ENCODE data around the gene SPSB1. TPM values are rescaled to one million over a fixed set of nuclear protein-coding genes. Genes with fewer than 3 reads are reported as not detected.

SPSB1 gene
- total RNA-seq, 1 experiment from 2014 or later, result 4.3 TPM

GRCh38 chr1:9284061-9284460 is 8.6 kb upstream of the SPSB1 start (continued):
- TF ChIP-seq PRDM15 (CRISPR knock-in tag; IDR thresholded peaks at IDR 0.05) (no peak), ZSCAN18 (CRISPR knock-in tag; IDR thresholded peaks at IDR 0.05) (no peak), ZNF219 (CRISPR knock-in tag; IDR thresholded peaks at IDR 0.05; ENCODE audit: borderline replicate concordance) (no peak), ZBTB43 (CRISPR knock-in tag; IDR thresholded peaks at IDR 0.05) (no peak), MLX (CRISPR knock-in tag; IDR thresholded peaks at IDR 0.05) (no peak), ZNF232 (CRISPR knock-in tag; IDR thresholded peaks at IDR 0.05) (no peak), E2F5 (CRISPR knock-in tag; IDR thresholded peaks at IDR 0.05) (no peak), MYBL2 (CRISPR knock-in tag; IDR thresholded peaks at IDR 0.05) (no peak)

- Mint-ChIP-seq H3K27ac (no peak overlapping the region), H3K36me3 (peaks cover 4% of the 10 kb centered on the region; the same call in 1 of the 2 replicates), H3K27me3 (ENCODE audit: low read depth) (peaks cover 1% of the 10 kb centered on the region), H3K4me3 (no peak overlapping the region), H3K9me3 (peaks cover 22% of the 10 kb centered on the region), H3K4me1 (0 out of 2 replicates have a peak, but pooled peaks cover 3% of the 10 kb centered on the region)
- TF ChIP-seq ZNF317 (CRISPR knock-in tag; IDR thresholded peaks at IDR 0.05; ENCODE audit: borderline replicate concordance, low read depth), result no peak
- no peak for TF ChIP-seq MXD4 (CRISPR knock-in tag; IDR thresholded peaks at IDR 0.05; ENCODE audit: borderline replicate concordance)
- ATAC-seq (no peak), DNase-seq (ENCODE audit: low spot score) (no peak)
- POLR2A ChIA-PET, result no interaction called here
- CTCF ChIA-PET, result no interaction called here
Measured at GRCh38 chr1:9286556-9286955, 6.1 kb upstream of the SPSB1 start.

GRCh38 chr1:9289090-9289534 is 3.6 kb upstream of the SPSB1 start:
- H3K27ac Mint-ChIP-seq, result no peak overlapping the region
- peak; percentile 84 for DNase-seq (ENCODE audit: low spot score)

More at GRCh38 chr1:9289090-9289534, 3.6 kb upstream of the SPSB1 start:
- CTCF ChIA-PET, result interaction anchor here (0.6 to 5.9 kb wide), 44 partner anchors 9 to 886 kb away, joined by 3 to 120 read pairs (median 4); no protein-coding TSS in a partner anchor
- H3K27me3 Mint-ChIP-seq (ENCODE audit: low read depth), result peaks cover 8% of the 10 kb centered on the region
- ATAC-seq, result no peak
- H3K36me3 Mint-ChIP-seq, result peaks cover 4% of the 10 kb centered on the region; the same call in 1 of the 2 replicates
- H3K4me3 Mint-ChIP-seq, result no peak overlapping the region
- peaks cover 22% of the 10 kb centered on the region for H3K9me3 Mint-ChIP-seq
- POLR2A ChIA-PET, result interaction anchor here (0.6 kb wide), 2 partner anchors 169 to 202 kb away, joined by 3 to 7 read pairs; no protein-coding TSS in a partner anchor
- H3K4me1 Mint-ChIP-seq, result no peaks in the 10 kb centered on the region
- TF ChIP-seq CTCF (IDR thresholded peaks at IDR 0.05) (peak; percentile 99), ATF6 (CRISPR knock-in tag; IDR thresholded peaks at IDR 0.05) (no peak)
